K562 (cell line): ENCODE results near the gene CAMK2B. TPM values are rescaled to one million over a fixed set of nuclear protein-coding genes. Genes with fewer than 3 reads are reported as not detected.
A peak's percentile ranks its signal among the peaks of the same experiment; 100 is the strongest.

Source experiments
- ATAC-seq: fragments of 200-7000 bp; cut with Tn5 transposase; 3 replicates; pipeline ENCODE4 v1.9.1; 2020; ENCODE audit warnings: moderate library complexity
- BruUV-seq: library from RNA; stranded (reverse); fragments of 400-500 nt; replicated peaks from 2 replicates; lab custom pipeline; 2021; lab: Mats Ljungman, UMichigan
- CTCF ChIA-PET: fragments of 300-600 bp; formaldehyde crosslinking; extraction: SDS; loops from one replicate; lab custom pipeline; 2021; ENCODE audit warnings: low intra/inter-chr PET ratio; lab: Yijun Ruan, JAX
- POLR2A ChIA-PET: fragments of 300-600, 350-650 bp; sonication (Branson Sonifier 250); formaldehyde crosslinking; extraction: SDS; loops from one replicate; lab custom pipeline; 2021; ENCODE audit warnings: antibody characterized with exemption, inconsistent platforms; lab: Yijun Ruan, JAX
- DNase-seq, 4 experiments: peaks; one replicate each; pipeline versions ENCODE4 v3.0.0 to v3.0.0-alpha.2; 2011 to 2018; ENCODE audit warnings: low spot score in 3 of 4, mixed read lengths in 3 of 4; ENCODE audit errors: extremely low read depth in 1 of 4
- FAIRE-seq: peaks from 2 replicates; lab custom pipeline; 2011; peaks lifted over from hg19 to GRCh38; lab: Jason Lieb, UNC
- H2AFZ ChIP-seq: 2 replicates; pipeline ENCODE4 v1.6.0; 2011; ENCODE audit warnings: low read depth, low read length, control low read depth, inconsistent platforms
- H3K27ac ChIP-seq: fragments of 200-600 bp; 3 replicates; pipeline ENCODE4 v1.8.0; 2011; ENCODE audit warnings: low read depth, mild to moderate bottlenecking, control low read depth, inconsistent platforms, low read length, moderate library complexity, mixed read lengths; ENCODE audit errors: extremely low read depth
- H3K27me3 ChIP-seq, 2 experiments: fragments of 300-600 bp in 1 of 2; 2 replicates in 1 of 2; 3 replicates in 1 of 2; pipeline versions ENCODE4 v1.6.0 to v1.8.0; 2011; ENCODE audit warnings: inconsistent platforms in 2 of 2, low read length in 2 of 2, mild to moderate bottlenecking in 1 of 2, mixed read lengths in 1 of 2, moderate library complexity in 1 of 2; ENCODE audit not compliant: control insufficient read depth in 2 of 2, insufficient read depth in 2 of 2
- H3K36me3 ChIP-seq: fragments of 300-600 bp; 3 replicates; pipeline ENCODE4 v1.8.0; 2011; ENCODE audit warnings: mild to moderate bottlenecking, low read length, inconsistent platforms; ENCODE audit not compliant: control insufficient read depth, insufficient read depth
- H3K4me1 ChIP-seq, 2 experiments: fragments of 200-600 bp in 1 of 2; replicated peaks in 1 of 2; 2 replicates in 1 of 2; 3 replicates in 1 of 2; pipeline versions ENCODE4 v1.5.1 to v1.8.0; 2011; ENCODE audit warnings: inconsistent platforms in 2 of 2, low read length in 2 of 2, mild to moderate bottlenecking in 1 of 2, mixed read lengths in 1 of 2, moderate library complexity in 1 of 2; ENCODE audit not compliant: control insufficient read depth in 2 of 2, insufficient read depth in 2 of 2
- H3K4me2 ChIP-seq: 2 replicates; pipeline ENCODE4 v1.6.1; 2011; ENCODE audit warnings: low read length, control low read depth, inconsistent platforms, mixed read lengths; ENCODE audit not compliant: insufficient read depth
- H3K4me3 ChIP-seq: fragments of 200-600 bp; sonication (generic), shearing (Covaris generic); 2 replicates; pipeline ENCODE4 v1.5.1; 2016; ENCODE audit warnings: control low read depth, inconsistent platforms
- H3K79me2 ChIP-seq: fragments of 200-600 bp; 3 replicates; pipeline ENCODE4 v1.8.0; 2011; ENCODE audit warnings: low read length, inconsistent platforms; ENCODE audit not compliant: control insufficient read depth, insufficient read depth
- H3K9ac ChIP-seq, 2 experiments: 2 replicates each; pipeline versions ENCODE4 v1.6.0 to v1.6.1; 2011; ENCODE audit warnings: low read depth in 2 of 2, low read length in 2 of 2, control low read depth in 1 of 2, inconsistent platforms in 1 of 2, mild to moderate bottlenecking in 1 of 2, mixed read lengths in 1 of 2; ENCODE audit not compliant: insufficient read depth in 1 of 2
- H3K9me1 ChIP-seq: one replicate; pipeline ENCODE4 v1.6.0; 2011; ENCODE audit warnings: inconsistent platforms, mild to moderate bottlenecking, low read length, moderate library complexity; ENCODE audit not compliant: control insufficient read depth, insufficient read depth
- H3K9me3 ChIP-seq: replicated peaks from 2 replicates; pipeline ENCODE4 v1.5.1; 2011; ENCODE audit warnings: low read depth, low read length, inconsistent platforms; ENCODE audit not compliant: control insufficient read depth, insufficient read depth
- H4K20me1 ChIP-seq: replicated peaks from 2 replicates; pipeline ENCODE4 v1.6.1; 2011; ENCODE audit warnings: low read length, inconsistent platforms, mixed read lengths; ENCODE audit not compliant: control insufficient read depth, insufficient read depth
- BRCA1 ChIP-seq, 2 experiments: fragments of 450-650 bp in 1 of 2; sonication (generic) in 1 of 2; formaldehyde crosslinking in 1 of 2; IDR thresholded peaks; 2 replicates each; pipeline versions ENCODE4 v1.5.0 to v1.6.1; 2017 to 2020; ENCODE audit warnings: mild to moderate bottlenecking in 1 of 2, missing genetic modification reagents in 1 of 2
- CHD4 ChIP-seq: fragments of 200-600 bp; sonication (generic); IDR thresholded peaks from 3 replicates; pipeline ENCODE4 v1.6.1; 2012; ENCODE audit warnings: low read depth, mild to moderate bottlenecking, mixed read lengths, low read length, inconsistent platforms; ENCODE audit not compliant: insufficient read depth, insufficient replicate concordance, poor library complexity, severe bottlenecking
- ETS2 ChIP-seq: IDR thresholded peaks from 2 replicates; pipeline ENCODE4 v1.6.1; 2016; ENCODE audit warnings: borderline replicate concordance, missing genetic modification characterization, mild to moderate bottlenecking, moderate library complexity, missing compliant biosample characterization; ENCODE audit not compliant: poor library complexity, severe bottlenecking
- GTF2E2 ChIP-seq: fragments of 200-800 bp; sonication (Bioruptor generic); IDR thresholded peaks from 2 replicates; pipeline ENCODE4 v1.6.1; 2016; ENCODE audit warnings: missing genetic modification characterization, missing compliant biosample characterization
- HNRNPLL ChIP-seq: fragments of 200-400 bp; formaldehyde crosslinking; IDR thresholded peaks from 2 replicates; pipeline ENCODE4 v1.6.1; 2017; ENCODE audit warnings: low read length, low read depth, mild to moderate bottlenecking; ENCODE audit not compliant: poor library complexity, severe bottlenecking
- JUND ChIP-seq, 2 experiments: IDR thresholded peaks; 2 replicates in 1 of 2; 3 replicates in 1 of 2; pipeline ENCODE4 v1.6.1; 2011; ENCODE audit warnings: borderline replicate concordance in 2 of 2, low read depth in 2 of 2, low read length in 2 of 2, improper control_type of control experiment in 1 of 2, missing biosample characterization in 1 of 2, missing genetic modification characterization in 1 of 2, missing genetic modification reagents in 1 of 2
- MCM7 ChIP-seq, 2 experiments: fragments of 450-650 bp; IDR thresholded peaks; 2 replicates each; pipeline ENCODE4 v1.6.1; 2016 to 2018
- MTA1 ChIP-seq: fragments of 450-650 bp; IDR thresholded peaks from 2 replicates; pipeline ENCODE4 v1.6.1; 2017; ENCODE audit warnings: borderline replicate concordance
- NFYB ChIP-seq: IDR thresholded peaks from 2 replicates; pipeline ENCODE4 v1.6.1; 2011; ENCODE audit warnings: mild to moderate bottlenecking, moderate library complexity; ENCODE audit not compliant: insufficient read length; ENCODE audit errors: extremely low read depth
- POLR2A ChIP-seq: fragments of 450-650 bp; conservative IDR thresholded peaks from 2 replicates; pipeline ENCODE4 v1.6.1; 2016
- POLR2B ChIP-seq: fragments of 450-650 bp; IDR thresholded peaks from 2 replicates; pipeline ENCODE4 v1.6.1; 2018; ENCODE audit warnings: low read depth; ENCODE audit not compliant: partially characterized antibody
- SMARCA4 ChIP-seq: fragments of 450-650 bp; IDR thresholded peaks from 2 replicates; pipeline ENCODE4 v1.6.1; 2016
- SMARCB1 ChIP-seq: IDR thresholded peaks from 2 replicates; pipeline ENCODE4 v1.6.1; 2011; ENCODE audit warnings: improper control_type of control experiment, low read depth; ENCODE audit not compliant: insufficient read length
- SNRNP70 ChIP-seq: fragments of 200-400 bp; formaldehyde crosslinking; optimal IDR thresholded peaks from 2 replicates; pipeline ENCODE3; 2017; ENCODE audit warnings: low read depth, low read length
- SREBF1 ChIP-seq: fragments of 150-350 bp; IDR thresholded peaks from 2 replicates; pipeline ENCODE4 v1.6.1; 2014; ENCODE audit warnings: antibody characterized with exemption, low read depth, low read length, borderline replicate concordance
- THAP7 ChIP-seq: fragments of 250-450 bp; sonication (Bioruptor Pico); IDR thresholded peaks from 2 replicates; pipeline ENCODE4 v1.5.0; 2021
- ZFP30 ChIP-seq: fragments of 250-450 bp; sonication (Bioruptor Pico); IDR thresholded peaks from 2 replicates; pipeline ENCODE4 v1.8.0; 2022; ENCODE audit warnings: moderate library complexity, mild to moderate bottlenecking, inconsistent platforms, borderline replicate concordance
- ZNF324 ChIP-seq: fragments of 250-450 bp; sonication (Bioruptor Pico); IDR thresholded peaks from 2 replicates; pipeline ENCODE4 v1.4.0; 2020; ENCODE audit warnings: mild to moderate bottlenecking
- ZNF444 ChIP-seq: fragments of 250-450 bp; sonication (Bioruptor Pico); IDR thresholded peaks from 2 replicates; pipeline ENCODE4 v1.4.0; 2020; ENCODE audit warnings: mild to moderate bottlenecking, moderate library complexity
- ZNF75A ChIP-seq: fragments of 450-650 bp; formaldehyde crosslinking; IDR thresholded peaks from 2 replicates; pipeline ENCODE4 v1.4.0; 2020; ENCODE audit warnings: mild to moderate bottlenecking
- WGBS: fragments of 100-300 bp; shearing (Covaris generic); methylation state at CpG from one replicate; pipeline ENCODE4 v1.1.6; 2016; ENCODE audit warnings: low coverage, mixed read lengths; ENCODE audit not compliant: insufficient coverage; ENCODE audit errors: missing lambda C conversion rate; 5-methylcytosine and 5-hydroxymethylcytosine counted together
- in situ Hi-C: fragments of 300-500 bp; cut with MboI; formaldehyde crosslinking; loops from 4 replicates; pipeline ENCODE4 v1.15.0; 2018; ENCODE audit warnings: inconsistent platforms, mixed read lengths
- intact Hi-C: fragments of 100-400 bp; cut with micrococcal nuclease; formaldehyde crosslinking; loops from 2 replicates; pipeline ENCODE4 v1.14.2; 2022
- polyA plus RNA-seq, 8 experiments: library from polyadenylated mRNA; depleted of rRNA in 4 of 8; stranded (reverse) in 5 of 8; unstranded in 3 of 8; fragments of >200 nt; fragmentation: Nextera tagmentation in 2 of 8; fragmentation: Illumina TruSeq in 1 of 8; extraction: Ambion mirVana in 2 of 8; extraction: Trizol in 1 of 8; gene quantifications; 2 replicates each; pipeline versions ENCODE4 v1.2.1 to v1.2.3, GENCODE V29; 2011 to 2014; ENCODE audit warnings: inconsistent platforms in 1 of 8, missing spikeins in 1 of 8
- total RNA-seq, 7 experiments: library from RNA; depleted of rRNA in 6 of 7; stranded (reverse); fragments of >200 nt in 6 of 7; fragmentation: Illumina TruSeq in 2 of 7; extraction: Trizol in 2 of 7; gene quantifications; 2 replicates each; pipeline versions ENCODE4 v1.2.1 to v1.2.3, GENCODE V29; 2011 to 2021; ENCODE audit warnings: low replicate concordance in 1 of 7
- TF ChIP-seq, protein P1 (sequence below), 2 experiments: fragments of 450-650 bp; IDR thresholded peaks; 2 replicates each; pipeline ENCODE4 v1.6.1; 2016

Gene CAMK2B
- total and polyA plus RNA-seq, 9 of the 15 experiments (the other 6 are each of a cell fraction or from before 2014, with no cell fraction given), result 0.04 to 0.09 (median 0.05) TPM; not detected in 4

DNA sequence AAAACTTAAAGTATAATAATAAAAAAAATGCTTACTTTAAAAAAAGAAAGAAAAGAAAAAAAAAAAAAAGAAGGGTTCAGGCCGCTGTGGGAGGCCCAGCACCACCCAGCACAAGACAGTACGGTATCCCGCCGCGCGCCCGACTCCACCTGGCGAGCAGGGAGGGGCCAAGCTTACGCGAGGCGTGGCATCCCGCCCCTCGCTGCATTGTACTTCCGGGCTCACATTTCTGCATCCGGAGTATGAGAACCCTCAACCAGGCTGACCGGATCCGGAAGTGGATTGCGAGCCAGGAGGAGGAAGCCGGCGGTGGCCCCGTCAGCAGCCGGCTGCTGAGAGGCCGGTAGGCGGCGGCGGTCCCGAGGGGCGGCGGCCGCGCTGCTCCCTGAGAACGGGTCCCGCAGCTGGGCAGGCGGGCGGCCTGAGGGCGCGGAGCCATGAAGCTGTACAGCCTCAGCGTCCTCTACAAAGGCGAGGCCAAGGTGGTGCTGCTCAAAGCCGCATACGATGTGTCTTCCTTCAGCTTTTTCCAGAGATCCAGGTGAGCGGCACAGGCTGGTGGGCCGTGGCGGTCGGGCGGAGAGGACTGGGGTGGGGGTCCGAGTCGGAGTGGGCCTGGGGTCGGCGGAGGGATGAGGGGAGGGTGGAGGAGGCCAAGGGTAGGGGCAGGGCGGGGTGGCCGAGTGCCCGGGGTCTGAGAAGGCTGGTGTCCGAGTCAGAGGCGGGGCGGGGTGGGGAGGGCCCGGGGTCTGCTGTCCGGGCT is 124.5 kb downstream of the CAMK2B start, which contains the start of gene YKT6:
Gene YKT6, plus strand, starts transcription at position 280 of the 763 bp plus-strand sequence. Its CDS starts 158 bp downstream, at position 438.
- Histone ChIP-seq H3K4me3 (peak within 1 kb of the TSS; percentile 97), H3K27me3 (no peaks in the 10 kb centered on the region), H3K79me2 (peaks cover 33% of the 10 kb centered on the region), H3K9me3 (no peaks in the 10 kb centered on the region), H3K9me1 (no peaks in the 10 kb centered on the region), H3K27ac (peak within 1 kb of the TSS; percentile 70), H3K36me3 (peaks cover 31% of the 10 kb centered on the region), H3K4me1 (peaks cover 3 to 7% of the 10 kb centered on the region in 2 experiments; a peak in 3 of 5 replicates), H3K9ac (peak within 1 kb of the TSS; percentile 78 to 97), H3K4me2 (peak within 1 kb of the TSS; percentile 90), H4K20me1 (peaks cover 11% of the 10 kb centered on the region; the same call in 1 of the 2 replicates), H2AFZ (peak within 1 kb of the TSS; percentile 87)
- DNase-seq (peak; percentile 96 to 98 (median 97)), ATAC-seq (peak; percentile 99), FAIRE-seq (peak; percentile 96)
- in situ Hi-C loops (no loop called here), intact Hi-C loops (no loop called here)
- no TSS peak for BruUV-seq
- ChIA-PET CTCF (no interaction called here), POLR2A (interaction anchor here (0.6 to 1.2 kb wide), 5 partner anchors 10 to 618 kb away, joined by 3 to 6 read pairs (median 3); partner anchors contain the start of gene STK17A)
- WGBS, result under 1% methylated on average over 38 of the region's 58 CpGs
- TF ChIP-seq, protein P1, sequence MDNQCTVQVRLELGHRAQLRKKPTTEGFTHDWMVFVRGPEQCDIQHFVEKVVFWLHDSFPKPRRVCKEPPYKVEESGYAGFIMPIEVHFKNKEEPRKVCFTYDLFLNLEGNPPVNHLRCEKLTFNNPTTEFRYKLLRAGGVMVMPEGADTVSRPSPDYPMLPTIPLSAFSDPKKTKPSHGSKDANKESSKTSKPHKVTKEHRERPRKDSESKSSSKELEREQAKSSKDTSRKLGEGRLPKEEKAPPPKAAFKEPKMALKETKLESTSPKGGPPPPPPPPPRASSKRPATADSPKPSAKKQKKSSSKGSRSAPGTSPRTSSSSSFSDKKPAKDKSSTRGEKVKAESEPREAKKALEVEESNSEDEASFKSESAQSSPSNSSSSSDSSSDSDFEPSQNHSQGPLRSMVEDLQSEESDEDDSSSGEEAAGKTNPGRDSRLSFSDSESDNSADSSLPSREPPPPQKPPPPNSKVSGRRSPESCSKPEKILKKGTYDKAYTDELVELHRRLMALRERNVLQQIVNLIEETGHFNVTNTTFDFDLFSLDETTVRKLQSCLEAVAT (IDR thresholded peaks at IDR 0.05), result no peak
- no peak for TF ChIP-seq SNRNP70
- TF ChIP-seq CHD4, result no peak
- TF ChIP-seq HNRNPLL, result peak; percentile 26
- no peak for TF ChIP-seq ETS2
- no peak for TF ChIP-seq ZFP30 (CRISPR knock-in tag)
- no peak for TF ChIP-seq BRCA1 (IDR thresholded peaks at IDR 0.05)
- TF ChIP-seq BRCA1 (CRISPR knock-in tag; IDR thresholded peaks at IDR 0.05), result no peak
- peak; percentile 65; the same call in 1 of the 2 replicates for TF ChIP-seq JUND (IDR thresholded peaks at IDR 0.05; ENCODE audit: borderline replicate concordance, low read depth, low read length)
- peak; percentile 16; the same call in 1 of the 3 replicates for TF ChIP-seq JUND (tag; IDR thresholded peaks at IDR 0.05; ENCODE audit: borderline replicate concordance, low read depth, low read length)
- TF ChIP-seq SMARCA4, result peak; percentile 21; the same call in 1 of the 2 replicates
- no peak for TF ChIP-seq ZNF324
- no peak for TF ChIP-seq MTA1
- no peak for TF ChIP-seq MCM7 (IDR thresholded peaks at IDR 0.05)
- TF ChIP-seq GTF2E2 (tag), result no peak
- TF ChIP-seq SREBF1, result no peak
- TF ChIP-seq POLR2B, result peak; percentile 68
- no peak for TF ChIP-seq ZNF444 (CRISPR knock-in tag)
- no peak for TF ChIP-seq SMARCB1
- no peak for TF ChIP-seq ZNF75A (CRISPR knock-in tag)
- no peak for TF ChIP-seq THAP7 (CRISPR knock-in tag)
- TF ChIP-seq NFYB, result no peak
- peak; percentile 83 for TF ChIP-seq POLR2A
